ENCODE results near the gene MYOZ3.

The MYOZ3 gene

DNA sequence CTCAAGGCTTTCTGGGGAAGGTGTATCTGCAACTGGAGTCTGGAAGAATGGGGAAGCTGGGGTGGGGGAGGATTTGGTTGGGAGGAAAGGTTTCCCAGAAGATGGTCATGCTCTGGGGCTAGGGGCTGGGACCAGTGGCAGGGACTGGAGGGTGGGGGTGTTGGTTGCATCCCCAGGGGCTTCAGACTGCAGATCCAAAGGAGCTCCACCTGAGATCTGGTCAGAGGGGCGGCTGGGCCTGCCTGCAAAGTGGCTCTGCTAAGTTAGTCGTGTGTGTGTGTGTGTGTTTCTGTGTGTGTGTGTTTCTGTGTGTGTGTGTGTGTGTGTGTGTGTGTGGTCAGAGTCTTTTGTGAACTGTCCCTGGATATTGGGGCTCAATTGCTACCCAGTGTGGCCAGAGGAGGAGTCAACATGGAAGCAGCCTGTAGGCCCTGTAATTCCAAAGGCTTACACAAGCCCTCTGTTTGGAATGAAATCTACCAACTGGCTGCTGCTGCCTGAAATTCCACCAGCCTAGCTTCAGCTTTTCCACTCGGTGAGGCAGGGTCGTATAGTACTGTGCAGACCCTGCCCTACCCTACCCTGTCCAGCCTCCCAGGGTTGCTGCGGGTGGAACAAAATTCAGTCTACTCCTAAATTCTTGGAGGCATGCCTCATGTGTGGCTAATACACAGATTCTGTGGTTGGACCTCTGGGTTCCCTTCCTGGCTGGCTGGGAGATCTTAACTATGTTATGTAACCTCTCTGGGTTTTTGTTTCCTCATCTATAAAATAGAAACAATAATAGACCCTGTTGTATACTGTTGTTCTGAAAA is 33.1 kb upstream of the MYOZ3 start:
- DNase-seq, result no peak

DNA sequence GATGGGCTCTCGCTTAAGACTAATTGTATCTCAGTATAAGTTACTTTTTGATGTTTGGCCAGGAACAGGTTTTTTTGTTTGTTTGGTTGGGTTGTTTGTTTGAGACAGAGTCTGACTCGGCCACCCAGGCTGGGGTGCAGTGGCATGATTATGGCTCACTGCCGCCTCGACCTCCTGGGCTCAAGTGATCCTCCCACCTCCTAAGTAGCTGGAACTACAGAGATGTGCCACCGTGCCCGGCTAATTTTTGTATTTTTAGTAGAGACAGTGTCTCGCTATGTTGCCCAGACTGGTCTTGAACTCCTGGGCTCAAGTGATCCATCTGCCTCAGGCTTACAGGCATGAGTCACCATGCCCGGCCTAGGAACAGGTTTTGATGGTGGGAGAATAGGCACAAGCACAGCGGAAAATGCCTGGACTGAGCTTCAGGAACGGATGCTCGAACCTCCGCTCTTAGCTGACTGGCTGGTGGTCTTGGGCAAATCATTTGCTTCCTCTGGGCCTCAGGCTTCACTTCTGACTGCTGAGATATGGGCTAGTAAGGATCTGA is 32.0 kb upstream of the MYOZ3 start:
- no peak for DNase-seq

DNA sequence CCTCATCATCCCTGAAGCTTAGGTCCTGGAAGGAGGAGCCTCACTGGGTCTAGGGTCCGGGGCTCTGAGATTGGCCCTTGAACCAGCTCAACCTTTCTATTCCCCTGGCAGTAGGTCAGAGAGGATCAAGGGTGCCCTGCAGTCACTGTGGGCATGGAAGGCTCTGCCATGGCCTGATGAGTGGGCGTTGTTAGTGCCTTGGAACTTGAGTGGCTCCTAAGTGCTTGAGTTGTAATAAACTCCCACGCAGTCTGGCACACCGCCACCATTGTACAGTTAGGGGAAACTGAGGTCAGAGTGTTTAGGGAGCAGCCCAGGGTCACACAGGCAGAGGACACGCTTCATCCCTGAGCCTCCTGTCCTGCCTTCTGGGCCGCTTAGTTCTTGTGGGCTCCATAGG is 31.0 kb upstream of the MYOZ3 start:
- DNase-seq, result no peak

DNA sequence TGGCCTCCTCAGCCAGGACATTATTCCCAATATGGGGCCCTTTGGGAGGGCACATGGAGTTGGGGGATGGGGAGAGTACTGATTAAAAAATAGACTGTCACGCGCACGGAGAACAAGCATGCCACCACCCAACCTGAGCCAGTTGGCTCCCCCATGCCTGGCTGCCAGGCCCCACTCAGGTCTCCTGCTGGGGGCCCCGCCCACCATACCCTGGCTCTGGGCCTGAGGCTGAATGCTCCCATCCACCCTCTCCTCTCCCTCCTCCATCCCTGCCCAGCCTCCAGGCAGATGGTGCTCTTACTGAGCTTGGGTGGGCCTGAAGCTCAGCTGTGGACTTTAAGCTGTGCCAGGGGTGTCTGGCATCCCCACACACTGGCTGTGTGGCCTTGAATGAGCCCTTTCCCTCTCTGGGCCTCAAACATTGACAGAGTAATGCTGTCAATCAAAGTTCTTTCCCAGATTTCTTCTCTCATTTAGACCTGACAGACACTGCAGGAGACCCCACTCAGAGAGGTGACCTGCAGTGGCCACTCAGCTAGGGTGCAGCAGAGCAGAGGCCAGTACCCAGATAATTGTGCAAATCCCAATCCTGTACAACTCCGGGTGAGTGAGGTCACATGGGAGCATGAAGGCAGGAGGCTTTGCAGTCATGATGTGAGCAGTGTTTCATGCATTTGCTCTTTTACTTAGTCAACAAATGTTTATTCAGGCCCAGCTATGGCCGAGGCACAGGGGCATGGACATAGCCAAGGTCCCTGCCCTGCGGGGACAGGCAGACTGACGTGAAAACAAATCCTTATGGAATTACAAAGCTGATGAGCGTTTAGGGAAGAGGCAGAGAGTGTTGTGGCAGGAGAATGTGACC is 30.4 kb upstream of the MYOZ3 start:
- DNase-seq, result no peak

DNA sequence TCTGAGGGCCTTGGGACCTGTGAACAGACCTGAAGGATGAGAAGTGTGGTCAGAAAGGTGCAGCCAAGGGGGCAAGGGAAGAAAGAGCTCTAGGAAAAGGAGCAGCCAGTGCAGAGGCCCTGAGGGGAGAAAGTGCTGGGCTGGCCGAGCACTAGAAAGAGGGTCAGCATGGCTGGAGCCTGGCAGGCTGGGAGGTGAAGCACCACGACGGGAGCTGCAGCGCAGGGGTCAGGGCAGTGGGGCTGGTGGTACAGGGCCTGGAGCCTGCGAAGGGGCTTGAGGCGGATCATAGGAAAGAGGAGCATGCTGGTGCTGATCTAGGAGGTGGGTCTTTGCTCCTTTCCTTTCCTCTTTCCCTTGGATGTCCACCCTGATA is 29.7 kb upstream of the MYOZ3 start:
- no peak for DNase-seq

DNA sequence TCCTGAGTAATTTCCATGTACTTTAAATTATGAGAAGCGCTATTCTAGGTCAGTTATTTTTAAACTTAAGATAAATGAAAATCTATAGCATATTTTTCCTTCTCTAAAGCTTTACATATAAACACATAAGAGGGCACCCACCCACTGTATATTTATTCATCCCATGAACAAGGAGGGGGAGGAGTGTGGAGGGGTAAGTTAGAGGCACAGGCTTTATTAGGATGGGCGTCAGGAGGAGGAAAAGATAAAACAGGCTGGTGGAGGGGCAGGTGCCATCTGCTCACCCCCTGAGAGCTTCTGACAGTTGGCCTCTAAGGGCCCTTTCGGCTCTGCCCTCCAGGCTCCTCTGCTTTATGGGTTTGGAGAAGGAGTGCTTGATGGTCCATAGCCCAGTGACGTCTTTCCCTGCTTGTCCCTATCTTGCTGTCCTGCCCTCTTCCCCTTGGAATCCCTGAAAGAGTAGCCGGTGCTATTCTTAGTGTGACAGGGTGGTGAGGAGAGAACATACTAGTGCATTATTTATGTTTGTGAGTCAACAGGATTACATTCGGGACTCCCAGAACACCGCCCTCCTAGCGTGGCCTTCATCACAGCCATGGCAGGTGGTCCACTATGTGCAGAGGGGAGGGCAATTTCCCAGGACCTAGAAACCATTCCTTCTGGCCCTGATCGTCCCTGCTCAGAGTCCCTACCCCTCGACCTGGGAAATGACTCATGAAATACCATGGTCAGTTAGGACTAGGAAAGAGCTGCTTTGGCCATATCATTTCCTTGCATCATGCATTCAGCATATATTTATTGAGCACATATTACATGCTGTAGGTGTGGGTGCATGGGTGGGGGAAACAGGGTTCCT is 28.5 kb upstream of the MYOZ3 start:
- DNase-seq, result no peak

DNA sequence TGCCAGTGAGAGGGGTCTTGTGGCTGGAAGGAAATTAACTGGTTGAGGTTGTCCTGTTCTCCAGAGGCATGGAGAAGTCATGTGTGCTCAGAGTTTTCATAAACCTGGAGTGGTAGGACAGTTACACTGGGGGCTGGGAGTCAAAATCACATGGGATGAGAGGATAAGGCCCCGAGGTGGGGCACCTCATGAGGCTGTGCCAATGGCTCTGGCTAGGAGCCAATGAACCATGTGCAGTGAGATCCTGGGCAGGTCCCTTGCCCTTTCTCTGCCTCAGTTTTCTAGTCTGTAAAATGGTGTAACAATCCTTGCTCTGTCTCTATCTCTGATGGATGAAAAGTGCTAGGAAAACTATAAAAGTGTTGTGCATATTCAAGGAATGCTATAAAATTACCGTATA is 27.6 kb upstream of the MYOZ3 start:
- no peak for DNase-seq

DNA sequence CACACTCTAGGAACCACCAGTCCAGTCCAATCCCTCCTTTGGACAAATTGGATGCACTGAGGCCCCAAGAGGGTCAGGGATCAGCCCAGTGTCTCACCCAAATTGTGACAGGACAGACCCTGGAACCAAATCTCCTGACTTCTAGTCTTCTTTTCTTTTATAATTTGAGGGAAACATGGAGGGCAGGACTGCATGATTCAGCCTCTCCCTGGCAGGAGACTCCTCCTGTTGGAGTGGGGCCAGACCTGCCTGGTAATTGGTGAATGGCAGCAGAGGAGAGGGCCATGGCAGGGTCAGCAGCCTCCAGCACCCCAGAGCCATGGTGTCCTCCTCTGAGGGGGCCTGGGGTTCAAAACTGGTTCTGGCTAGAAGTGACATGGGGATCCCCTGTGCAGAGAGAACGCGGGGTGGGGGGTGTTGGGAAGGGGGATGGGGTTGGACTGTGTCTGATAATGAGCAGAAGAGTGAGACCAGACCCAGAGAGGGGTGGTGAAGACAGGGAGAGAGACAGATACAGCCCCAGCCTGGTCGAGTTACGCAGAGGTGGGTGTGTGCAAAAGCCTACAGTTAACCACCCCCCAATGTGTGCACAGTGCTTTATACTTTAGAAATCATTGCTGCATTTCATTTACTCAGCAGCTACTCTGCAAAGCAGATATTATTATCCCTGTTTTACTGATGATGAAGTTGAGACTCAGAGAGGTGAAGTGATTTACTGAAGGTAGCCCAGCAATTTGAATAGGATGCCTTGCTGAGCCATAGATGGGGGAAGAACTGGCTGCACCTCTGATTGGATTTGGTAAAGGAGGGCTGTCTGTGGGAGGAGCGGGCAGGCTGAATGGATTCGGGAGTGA is 24.4 kb upstream of the MYOZ3 start:
- DNase-seq, result no peak

DNA sequence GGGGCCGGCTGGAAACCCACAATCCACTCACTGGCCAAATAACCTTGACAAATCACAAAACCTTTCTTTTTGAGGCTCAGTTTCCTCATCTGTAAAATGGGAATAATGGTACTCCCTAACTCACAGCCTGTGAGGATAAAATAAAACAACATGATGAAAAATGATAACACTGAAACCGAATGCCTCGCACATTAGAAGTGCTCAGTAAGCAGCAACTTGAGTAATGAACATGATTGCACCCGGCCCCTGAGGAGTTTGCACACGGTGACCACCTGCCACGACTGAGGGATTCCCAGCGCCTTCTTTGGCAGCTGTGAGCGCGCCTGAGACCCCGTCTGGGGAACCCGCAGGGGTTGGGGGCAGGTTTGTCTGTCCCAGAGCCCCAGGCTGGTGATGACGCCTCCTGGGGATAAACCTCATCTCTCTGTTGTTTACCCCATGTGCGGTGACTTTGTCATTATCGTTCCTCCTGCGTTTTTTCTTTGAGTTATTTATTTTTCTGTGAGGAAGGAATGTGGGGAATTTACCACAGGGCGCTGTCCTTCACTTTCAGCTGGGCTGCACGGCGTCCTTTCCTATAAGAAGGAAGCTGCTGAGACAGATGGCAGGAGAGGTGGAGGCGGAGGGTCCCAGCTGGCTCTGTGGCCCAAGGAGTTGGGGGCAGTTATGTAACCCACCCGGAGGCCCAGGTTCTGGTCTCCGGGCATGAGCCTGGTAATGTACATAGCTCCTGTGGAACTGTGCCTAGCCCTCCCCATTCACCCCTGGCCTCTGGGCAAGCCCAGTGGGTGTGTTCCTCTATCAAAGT is 23.6 kb upstream of the MYOZ3 start:
- no peak for DNase-seq

DNA sequence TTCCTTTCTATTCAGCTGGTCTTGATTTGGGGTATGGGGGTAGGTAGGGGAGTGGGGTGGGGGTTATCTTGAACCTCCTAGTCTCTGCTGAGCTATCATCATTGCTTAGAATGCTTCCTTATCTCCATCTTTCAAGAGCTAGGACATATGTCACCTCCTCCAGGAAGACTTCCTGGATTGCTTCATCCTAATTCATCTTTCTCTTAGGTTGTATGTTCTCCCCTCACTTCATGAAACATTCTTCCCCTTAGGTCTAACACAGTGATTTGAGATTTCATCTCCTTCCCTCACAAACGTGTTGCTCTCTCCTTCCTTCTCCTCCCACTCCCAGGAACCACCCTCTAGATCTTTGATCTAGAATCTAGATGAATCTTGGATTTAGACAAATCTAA is 23.0 kb upstream of the MYOZ3 start:
- DNase-seq, result no peak

DNA sequence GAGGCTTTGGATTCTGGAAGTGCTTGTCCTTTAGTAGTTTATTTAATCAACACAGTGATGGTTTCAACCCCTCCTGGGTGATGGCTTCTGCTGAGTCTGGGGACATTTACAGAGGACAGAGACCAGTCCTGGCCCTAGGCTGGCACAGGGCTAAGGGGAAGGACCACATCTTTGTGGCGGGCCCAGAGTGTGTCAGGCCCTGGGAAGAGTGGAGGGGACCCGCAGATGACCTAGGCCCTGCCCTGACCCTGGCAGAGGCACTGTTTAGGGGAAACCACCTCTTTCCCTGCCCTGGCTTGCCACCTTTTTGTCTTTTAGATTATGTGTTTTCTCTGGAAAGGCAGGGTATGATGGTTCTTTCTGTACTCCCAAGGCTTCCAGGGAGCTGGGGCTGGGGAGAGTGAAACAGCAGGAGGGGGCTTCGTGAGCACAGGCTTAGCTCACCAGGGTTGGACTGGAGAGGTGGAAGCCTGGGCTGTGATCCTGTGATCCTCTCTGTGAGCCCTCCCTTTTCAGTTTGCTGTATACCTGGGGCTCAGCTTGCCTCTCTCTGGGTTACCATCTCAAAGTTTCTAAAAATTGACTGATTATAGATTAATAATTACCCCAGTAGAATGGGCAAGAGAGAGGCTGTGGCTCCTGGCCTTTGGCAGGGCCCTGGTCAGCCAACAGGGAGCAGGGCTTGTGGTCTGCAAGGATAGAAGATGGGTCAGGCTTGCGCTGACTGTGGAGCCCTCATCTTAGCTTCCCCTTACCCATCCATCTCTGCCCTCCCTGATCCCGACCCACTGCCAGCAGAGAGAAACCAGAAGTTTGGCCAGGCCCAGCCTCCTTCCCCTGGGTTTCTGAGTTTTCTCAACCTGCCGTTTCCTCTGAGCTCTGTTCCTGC is 22.3 kb upstream of the MYOZ3 start:
- DNase-seq, result no peak

DNA sequence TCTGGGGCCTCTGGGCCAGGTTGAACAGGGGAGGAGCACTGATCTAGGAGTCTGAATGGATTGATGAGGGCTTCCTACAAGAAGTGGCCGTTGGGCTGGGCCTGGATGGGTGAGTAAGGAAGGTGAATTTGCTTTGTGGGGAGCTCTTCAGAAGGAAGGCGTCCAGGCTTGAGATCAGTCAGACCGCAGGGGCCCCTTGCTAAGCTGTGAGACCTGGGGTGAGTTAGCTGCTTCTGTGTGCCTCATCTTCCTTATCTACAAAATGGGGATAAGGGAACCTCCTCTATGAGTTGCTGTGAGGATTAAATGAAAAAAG is 21.7 kb upstream of the MYOZ3 start:
- no peak for DNase-seq

DNA sequence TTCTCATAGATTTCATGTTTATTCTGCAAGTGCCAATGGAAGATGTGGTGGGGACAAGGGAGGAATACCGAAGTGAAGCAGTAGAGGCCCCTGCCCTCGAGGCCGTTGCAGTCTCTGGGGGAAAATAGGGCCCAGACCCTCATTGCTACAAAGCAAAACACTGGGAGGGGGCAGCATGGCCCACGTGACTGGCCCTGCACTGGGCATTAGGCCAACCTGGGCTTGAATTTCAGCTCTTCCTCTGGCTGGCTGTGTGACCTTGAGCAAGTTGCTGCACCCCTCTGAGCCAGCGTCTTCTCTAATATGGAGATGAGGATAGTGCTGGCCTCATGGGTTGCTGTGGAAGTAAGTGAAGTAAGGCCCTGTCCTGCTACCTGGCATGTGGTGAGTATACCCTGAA is 21.3 kb upstream of the MYOZ3 start:
- DNase-seq, result no peak

DNA sequence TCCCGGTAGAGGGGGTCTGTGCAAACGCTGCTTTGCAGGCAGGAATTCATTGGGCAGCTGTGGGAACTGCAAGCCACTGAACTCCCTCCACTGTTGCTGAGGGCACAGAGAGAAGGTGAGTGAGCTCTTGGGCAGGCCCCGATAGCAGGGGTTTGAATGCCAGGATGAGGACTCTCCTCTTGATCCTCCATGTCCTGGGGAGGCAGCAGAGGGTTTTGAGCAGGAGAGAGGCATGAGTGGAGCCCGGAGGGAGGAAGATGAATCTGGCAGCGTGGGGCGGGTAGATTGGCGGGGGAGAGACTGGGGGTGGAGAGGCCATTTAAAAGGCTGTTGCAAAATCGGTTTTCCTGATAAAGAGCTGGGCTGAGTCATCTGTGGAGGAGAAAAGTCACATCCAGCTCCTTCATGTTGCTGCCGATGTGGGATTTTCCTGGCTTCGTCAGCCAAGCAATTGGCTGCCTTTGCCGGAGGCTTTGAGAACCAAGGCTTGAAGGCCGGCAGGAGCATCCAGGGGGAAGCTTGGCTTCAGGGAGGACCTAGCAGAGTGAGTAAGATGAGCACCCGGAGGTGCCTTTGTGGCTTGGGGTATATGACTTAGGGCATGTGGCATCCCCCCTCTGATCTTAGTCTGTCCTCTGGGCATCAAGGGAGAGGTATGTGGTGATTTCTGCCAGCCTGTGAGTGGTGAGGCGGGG is 20.6 kb upstream of the MYOZ3 start, which contains the start of gene SYNPO:
Gene SYNPO (plus strand): TSS at position 350 of the 695 bp plus-strand sequence. CDS start 7,616 bp downstream, outside the sequence.
- DNase-seq, result no peak

DNA sequence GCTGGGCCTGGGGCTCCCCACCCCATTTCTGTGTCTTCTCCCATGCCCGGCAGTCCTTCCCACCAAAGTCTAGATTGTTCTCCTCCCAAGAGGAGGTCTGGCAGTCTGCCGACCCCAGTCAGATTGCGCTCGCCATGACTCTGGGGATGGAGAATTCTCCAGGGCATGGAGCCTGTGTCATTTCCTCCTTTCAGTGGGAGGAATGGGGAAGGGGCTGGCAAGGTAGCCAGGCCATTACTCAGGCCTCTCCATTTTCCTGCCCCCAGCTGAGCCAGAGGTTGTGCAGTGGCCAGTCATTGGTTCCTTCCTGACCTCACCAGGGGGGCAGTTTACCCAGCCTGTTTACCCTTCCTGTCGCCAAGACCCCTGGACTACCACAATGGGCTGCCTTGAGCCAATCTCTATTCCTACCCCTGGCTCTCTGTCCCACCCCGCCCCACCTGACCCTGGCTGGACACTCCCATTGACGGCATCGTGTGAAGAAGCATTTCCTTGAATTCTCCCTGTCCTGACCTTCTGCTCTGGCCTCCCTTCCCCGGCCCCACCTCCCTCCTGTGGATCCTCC is 20.0 kb upstream of the MYOZ3 start:
- no peak for DNase-seq

DNA sequence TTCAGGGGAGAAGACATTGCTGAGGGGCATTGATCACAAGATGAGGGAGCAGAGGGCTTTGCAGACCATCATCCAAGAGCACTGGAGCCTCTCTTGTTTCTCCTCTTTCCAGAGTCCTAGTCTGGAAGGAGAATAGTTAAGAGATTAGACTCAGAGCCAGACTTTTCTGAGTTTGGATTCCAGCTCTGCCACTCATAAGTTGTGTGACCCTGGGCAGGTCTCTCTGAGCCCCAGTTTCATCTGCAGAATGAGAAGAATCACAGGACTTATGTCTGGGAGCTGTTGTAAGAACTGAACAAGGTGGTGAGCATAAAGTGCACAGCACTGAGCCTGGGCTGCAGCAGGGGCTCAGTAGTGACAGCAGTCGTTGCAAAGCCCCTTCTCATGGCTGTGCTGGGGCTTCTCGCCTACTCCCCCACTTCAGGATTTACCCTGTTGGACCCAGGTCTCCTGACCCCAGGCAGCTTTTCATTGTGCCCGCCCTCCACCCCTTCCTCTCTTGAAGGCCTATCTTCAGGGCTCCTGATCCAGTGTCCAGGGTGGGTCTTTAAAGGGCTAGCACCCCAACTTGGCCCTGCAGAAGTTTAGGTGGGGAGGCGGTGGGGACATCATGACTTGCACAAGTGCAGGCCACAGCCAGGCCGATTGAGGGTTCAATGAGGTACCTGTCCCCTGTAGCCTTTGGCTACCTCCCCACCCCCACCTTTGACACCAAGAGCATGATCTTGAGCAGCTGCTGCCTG is 19.1 kb upstream of the MYOZ3 start:
- DNase-seq, result no peak

DNA sequence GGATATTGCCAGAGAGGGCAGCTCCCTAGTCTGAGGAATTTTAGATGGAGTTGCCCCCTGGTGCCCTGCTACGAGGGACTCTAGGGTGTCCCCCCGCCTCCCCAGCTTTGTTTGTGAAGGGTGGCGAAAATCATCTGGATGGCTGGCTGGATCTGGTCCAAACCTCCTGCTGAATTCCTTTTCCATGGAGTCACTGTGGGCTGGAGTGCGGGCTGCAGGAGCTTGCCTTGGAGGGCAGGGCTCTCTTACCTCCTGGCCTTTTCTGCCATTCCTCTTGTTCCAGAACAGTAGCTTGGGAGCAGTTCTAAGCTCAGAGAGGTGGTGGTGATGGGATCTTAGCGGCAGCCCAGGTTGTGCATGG is 18.5 kb upstream of the MYOZ3 start:
- no peak for DNase-seq

DNA sequence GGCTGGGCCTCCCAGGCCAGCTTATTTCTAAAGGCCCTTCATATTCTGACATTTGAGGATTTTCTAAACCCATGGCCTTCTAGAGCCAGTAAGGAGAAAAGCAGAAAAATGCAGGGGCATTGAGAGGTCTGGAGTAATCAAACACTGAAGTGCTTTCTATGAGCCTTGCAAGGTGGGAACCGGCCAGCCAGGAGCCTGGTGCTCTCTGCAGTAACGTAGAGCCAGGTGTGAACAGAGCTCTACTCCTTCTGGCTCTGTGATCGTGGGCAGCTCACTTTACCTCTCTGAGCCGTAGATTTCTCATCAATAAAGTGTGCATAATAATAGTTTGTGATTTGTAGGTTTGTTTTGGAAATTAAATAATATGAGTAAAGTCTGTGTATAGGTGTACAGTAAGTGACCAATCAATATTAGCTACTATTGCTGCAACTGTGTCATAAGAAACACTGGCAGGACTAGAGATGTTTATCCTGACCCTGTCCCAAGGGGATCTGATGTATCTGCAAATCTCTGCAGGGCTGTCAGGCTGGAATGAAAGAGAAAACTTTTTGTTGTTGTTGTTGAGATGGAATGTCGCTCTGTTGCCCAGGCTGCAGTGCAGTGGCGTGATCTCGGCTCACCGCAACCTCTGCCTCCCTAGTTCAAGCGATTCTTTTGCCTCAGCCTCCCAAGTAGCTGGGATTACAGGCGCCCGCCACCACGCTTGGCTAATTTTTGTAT is 17.9 kb upstream of the MYOZ3 start:
- DNase-seq, result no peak

Data from stimulated activated CD8-positive, alpha-beta memory T cell treated with anti-CD3 and anti-CD28 coated beads, Interleukin-4, amount 100 ng/mL, for 48 hours (primary cell).